GM19372 (cell line): ENCODE measurements around the gene ZNF546.
A peak's percentile ranks its signal among the peaks of the same experiment; 100 is the strongest.
"Not testable (repeated sequence)": the region's sequence is repeated elsewhere in the genome, so short reads cannot be mapped to it uniquely, and the experiment has no call there.

Experiments
- ATAC-seq: cut with Tn5 transposase; IDR thresholded peaks from one replicate; pipeline ENCODE4 v1.9.1; 2021; ENCODE audit warnings: mild to moderate bottlenecking, low read depth, moderate library complexity; ENCODE audit not compliant: unreplicated experiment

Gene ZNF546

DNA sequence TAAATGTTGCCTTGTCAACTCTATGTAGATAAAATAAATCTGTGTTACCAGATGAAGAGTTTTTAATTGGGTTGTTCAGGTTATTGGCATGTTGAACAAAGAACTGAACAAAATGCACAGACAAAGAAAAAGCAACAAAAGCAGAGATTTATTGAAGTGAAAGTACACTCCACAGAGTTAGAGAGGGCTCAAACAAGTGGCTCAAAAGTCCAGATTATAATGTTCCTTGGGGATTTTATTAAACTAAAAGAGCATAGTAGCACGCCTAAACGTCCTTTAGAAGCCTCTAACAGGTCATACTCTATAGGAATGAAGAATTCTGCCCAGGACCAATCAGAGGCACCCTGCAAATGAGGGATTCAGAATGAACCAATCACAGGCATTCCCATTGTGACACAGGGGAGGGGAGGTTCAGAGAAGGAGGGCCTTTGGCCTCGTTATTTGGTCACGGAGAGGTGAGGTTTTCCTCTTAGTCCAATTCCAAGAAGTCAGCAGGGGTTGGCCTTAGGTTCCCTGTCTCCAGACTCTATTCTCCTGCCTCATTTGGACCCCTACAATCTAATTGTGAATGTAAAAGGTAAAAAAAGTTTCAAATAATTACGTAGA lies 13.1 kb upstream of the ZNF546 start:
- no peak for ATAC-seq

DNA sequence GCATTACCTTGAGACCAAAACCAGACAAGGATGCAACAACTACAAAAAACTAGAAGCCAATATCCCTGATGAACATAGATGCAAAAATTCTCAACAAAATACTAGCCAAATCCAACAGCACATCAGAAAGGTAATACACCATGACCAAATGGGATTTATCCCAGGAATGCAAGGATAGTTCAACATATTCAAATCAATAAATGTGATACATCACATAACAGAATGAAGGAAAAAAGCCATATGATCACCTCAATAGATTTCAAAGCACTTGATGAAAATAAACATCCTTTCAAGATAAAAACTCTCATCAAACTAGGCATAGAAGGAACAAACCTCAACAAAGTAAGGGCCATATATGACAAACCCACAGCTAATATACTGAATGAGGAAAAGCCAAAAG lies 10.2 kb upstream of the ZNF546 start:
- ATAC-seq, result no peak

DNA sequence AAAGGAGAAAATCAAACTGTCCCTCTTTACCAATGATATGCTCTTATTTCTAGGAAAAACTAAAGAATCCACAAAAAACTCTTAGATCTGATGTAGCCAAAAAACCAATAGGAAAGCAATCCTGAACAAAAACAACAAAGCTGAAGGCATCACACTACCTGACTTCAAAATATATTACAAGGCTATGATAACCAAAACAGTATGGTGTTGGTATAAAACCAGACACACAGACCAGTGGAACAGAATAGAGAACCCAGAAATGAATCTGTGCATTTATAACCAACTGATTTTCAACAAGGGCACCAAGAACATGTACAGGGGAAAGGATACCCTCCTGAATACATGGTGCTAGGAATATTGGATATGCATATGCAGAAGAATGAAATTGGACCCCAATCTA lies 9.7 kb upstream of the ZNF546 start:
- ATAC-seq, result no peak

DNA sequence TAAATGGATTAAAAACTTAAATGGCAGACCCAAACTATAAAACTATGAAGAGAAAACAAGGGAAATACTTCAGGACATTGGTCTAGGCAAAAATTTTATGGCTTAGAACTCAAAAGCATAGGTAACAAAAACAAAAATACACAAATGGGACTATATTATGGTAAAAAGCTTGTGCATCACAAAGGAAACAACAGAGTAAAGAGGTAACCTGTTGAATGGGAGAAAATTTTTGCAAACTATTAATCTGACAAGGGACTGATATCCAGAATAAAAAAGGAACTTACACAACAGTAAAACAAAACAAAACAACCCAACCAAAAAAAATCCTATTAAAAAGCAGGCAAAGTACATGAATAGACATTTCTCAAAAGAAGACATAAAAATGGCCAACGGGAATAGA lies 9.3 kb upstream of the ZNF546 start:
- ATAC-seq, result no peak

DNA sequence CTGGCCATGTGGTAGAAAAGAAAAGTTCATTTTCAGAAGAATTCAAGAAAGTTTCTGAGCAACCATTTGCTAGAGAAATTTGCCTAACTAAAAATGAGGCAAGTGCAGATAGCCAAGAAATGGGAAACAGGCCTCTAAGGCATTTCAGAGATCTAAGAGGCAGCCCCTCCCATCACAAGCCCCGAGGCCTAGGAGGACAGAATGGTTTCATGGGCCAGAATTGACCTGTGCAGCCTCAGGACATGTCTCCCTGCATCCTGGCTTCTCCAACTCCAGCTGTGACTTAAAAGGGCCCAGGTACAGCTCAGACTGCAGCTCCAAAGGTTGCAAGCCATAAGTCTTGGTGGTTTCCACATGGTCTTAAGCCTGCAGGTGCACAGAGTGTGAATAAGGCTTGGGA lies 3.3 kb upstream of the ZNF546 start:
- no peak for ATAC-seq

DNA sequence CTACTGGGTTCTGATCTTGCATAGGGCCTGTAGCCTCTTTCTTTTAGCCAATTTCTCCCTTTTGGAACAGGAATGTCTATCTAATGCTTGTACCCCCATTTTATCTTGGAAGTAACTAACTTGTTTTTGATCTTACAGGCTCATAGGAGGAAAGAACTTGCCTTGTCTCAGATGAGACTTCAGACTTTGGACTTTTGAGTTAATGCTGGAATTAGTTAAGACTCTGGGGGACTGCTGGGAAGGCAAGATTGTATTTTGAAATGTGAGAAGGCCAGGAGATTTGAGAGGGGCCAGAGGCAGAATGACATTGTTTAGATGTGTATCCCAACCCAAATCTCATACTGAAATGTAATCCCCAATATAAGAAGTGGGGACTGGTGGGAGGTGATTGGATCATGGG lies 2.5 kb upstream of the ZNF546 start:
- ATAC-seq, result no peak

DNA sequence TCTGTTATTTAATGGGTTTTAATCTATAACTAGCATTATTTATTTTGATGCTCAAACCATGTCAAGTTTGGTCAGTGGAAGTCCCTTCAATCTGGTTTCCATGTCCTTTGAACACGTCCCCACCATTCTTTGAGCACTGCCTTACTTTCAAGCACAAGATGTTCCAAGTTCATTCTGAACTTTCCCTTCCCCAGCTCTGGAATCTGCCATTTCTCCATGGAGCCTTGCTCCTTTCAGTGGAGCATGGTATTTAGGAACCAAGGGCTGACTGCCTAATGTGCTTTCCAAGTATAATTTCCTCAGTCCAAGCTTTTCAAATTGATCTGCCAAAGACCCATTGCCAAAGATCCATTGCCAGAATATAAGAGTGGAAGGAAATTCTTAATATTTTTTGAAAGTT lies 1.1 kb upstream of the ZNF546 start:
- no peak for ATAC-seq

DNA sequence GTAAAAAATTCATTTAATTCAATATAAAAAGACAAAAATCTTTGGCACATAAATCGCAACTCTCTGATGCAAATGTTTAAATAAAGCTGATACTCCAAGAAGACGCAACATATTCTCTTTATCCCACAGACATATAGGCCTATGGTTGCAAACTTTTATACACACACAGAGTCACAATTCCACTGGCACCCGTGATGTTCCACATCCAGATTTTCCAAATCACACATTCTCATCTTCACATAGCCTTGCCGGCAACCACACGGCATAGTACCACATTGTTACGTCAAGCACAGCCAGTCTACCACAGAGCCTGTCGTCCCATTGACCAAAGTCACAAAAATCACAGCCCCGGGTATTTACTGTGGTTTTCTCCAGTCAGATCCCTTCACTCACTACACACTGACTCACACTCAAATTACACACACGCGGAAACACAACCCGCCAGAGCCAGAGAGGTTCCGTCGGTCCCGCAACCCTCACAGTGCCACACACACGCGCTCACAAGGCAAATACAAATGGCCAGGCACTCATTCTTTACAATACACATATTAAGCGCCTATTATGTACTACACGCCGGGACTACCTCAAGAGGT lies 546 bp upstream of the ZNF546 start:
- peak; percentile 34 for ATAC-seq

DNA sequence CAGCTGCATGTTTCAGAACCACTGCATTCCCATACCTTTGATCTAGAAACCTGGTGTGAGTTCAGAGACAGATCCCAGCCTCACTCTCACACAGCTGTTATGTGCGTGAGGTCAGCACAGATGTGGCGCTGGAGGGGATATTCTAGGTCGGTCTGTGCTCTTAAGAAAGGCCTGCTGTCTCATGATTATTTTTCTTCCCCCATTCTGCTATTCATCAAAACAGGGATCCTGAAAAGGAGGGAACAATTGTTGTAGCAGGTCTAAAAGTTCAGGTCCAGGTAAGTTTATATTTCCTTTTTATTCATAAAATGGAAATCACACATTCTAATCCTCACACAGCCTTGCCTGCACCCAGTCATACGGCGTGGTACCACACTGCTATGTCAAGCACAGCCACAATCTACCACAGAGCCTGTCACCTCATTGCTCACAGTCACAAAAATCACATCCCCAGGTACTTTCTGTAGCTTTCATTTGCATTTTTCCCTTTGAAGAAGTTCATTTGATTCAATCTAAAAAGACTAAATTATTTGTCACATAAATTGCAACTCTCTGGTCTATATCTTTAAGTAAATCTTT lies 867 bp downstream of the ZNF546 start:
- ATAC-seq, result no peak

DNA sequence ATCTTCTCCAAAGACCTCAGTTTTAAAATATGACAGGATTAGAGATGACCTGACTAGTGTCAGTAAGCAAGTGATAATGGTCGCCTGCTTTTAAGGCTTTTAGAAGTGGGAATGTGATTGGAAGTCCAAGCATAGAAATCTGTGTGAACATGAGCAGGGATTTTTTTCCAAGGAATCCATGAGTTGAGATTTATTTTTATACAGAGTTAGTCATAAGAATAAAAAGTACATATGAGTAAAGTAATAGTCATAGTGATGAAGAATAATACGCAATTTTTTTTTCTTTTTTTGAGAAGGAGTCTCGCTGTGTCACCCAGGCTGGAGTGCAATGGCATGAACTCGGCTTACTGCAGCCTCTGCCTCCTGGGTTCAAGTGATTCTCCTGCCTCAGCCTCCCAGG lies 1.6 kb downstream of the ZNF546 start:
- no peak for ATAC-seq

DNA sequence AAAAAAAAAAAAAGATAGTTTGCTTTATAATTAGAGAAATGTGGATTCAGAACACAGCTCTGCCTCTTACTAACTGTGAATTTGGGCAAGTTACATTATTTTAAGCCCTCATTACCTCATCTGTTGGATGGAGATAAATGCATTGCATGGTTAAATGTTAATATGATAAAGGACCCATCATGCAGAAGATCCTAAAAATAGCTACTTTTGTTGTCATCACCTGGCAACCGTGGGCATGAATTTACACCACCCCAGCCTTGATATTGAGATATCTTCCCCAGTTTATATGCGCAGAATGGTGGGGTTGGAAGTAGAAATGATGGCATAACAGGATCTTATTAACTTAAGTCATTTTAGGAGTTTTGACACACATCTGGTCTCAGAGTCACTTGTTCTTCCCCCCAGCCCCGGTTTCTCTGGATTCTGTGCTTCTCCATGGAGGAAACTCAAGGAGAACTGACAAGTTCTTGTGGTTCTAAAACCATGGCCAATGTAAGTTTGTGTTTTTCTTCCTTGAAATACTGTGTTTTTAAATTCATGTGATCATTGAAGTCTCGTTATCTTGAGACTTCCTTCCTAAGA lies 8.9 kb downstream of the ZNF546 start:
- no peak for ATAC-seq

DNA sequence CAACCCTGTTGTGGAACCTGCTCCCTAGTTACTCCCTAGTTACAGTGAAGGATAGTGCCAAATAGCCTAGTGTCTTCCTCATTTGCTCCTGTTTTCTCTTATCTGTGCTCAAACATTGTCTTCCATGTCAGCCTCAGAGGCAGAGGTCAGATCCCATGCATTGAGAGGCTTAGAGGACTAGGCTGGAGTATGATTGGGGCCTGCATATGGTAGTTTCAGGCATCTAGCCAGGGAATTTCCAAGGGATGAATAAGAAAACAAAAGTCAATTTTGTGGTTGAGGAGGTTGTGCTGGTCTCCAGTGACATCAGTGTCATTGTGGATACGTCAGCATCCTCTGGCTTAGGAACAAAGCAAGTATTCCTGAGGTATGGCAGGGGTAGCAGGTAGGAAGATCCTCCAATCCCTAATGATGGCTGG lies 9.4 kb downstream of the ZNF546 start:
- ATAC-seq, result no peak

DNA sequence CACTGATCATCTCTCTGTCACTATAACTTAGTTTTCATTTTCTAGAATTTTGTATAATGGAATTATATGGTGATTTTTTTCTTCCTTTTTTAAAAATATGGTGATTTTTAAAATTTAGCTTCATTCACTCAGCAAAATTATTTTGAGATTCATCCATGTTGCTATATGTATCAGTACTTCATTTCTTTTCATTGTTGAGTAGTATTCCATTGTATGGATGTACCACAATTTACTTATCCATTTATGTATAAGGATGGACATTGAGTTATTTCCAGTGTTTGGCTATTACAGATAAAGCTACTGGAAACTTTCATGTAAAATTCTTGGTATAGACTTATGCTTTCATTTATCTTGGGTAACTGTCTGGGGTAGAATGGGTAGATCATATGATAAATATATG lies 12.8 kb downstream of the ZNF546 start:
- ATAC-seq, result no peak

DNA sequence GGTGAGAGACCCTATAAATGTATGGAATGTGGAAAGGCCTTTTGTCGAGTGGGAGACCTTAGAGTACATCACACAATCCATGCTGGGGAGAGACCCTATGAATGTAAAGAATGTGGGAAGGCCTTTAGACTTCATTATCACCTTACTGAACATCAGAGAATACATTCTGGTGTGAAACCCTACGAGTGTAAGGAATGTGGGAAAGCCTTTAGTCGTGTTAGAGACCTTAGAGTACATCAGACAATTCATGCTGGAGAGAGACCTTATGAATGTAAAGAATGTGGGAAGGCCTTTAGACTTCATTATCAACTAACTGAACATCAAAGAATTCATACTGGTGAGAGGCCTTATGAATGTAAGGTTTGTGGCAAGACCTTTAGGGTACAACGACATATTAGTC lies 17.1 kb downstream of the ZNF546 start:
- ATAC-seq, result no peak

DNA sequence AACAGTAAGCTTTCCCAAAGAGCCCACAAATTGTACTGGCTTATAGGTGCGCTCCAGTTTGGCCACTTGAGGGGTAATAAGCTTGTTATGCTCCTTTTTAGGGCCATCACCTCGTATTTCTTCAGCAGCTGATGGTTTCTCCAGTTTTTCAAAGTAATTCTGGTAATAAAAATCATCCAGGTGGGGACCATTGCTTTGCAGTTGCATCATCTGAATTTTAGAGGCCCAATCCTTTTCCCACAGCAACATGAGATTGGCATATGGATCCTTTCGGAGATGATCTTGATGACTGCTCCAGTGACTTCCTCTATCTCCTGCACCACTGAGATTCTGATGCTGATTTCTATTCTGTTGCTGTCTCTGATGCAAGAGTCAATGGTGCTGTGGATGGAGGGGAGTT lies 27.1 kb downstream of the ZNF546 start:
- ATAC-seq, result no peak

DNA sequence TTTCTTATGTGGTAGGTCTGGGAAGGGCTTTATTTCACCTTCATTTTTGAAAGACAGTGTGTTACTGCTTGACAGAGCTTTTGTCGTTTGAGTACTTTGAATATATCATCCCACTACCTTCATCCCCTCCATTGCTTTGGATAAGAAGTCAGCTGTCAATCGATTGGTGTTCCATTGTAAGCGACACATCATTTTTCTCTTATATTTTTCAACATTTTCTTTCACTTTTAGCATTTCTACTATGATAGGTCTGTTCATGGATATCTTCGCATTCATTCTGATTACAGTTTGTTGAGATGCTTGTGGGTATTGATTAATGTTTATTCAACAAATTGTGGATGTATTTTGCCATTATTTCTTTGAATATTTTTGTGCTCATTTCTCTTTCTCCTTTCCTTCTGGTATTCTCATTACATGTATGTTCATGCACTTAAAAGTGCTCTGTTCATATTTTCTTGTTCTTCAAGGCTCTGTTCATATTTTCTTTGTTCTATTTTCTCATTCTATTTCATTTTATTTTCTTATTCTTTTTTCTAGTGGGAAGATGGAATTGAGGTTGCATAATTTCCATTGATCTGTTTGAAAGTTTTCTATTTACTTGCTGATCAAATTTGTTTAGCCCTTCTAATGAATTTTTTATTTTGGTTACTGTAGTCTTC lies 29.2 kb downstream of the ZNF546 start:
- no peak for ATAC-seq

DNA sequence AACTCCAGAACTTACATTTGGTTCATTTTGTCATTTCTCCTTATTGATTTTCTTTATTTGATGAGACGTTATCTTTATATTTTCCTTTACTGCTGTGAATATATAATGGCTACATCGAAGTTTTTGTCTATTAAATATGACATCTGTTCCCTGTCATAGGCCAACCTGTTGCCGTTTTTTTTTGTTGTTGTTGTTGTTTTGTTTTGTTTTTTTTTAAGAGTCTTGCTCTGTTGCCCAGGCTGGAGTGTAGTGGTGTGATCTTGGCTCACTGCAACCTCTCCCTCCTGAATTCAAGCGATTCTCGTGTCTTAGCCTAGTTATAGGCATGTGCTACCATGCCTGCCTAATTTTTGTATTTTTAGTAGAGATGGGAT lies 29.7 kb downstream of the ZNF546 start:
- no peak for ATAC-seq

DNA sequence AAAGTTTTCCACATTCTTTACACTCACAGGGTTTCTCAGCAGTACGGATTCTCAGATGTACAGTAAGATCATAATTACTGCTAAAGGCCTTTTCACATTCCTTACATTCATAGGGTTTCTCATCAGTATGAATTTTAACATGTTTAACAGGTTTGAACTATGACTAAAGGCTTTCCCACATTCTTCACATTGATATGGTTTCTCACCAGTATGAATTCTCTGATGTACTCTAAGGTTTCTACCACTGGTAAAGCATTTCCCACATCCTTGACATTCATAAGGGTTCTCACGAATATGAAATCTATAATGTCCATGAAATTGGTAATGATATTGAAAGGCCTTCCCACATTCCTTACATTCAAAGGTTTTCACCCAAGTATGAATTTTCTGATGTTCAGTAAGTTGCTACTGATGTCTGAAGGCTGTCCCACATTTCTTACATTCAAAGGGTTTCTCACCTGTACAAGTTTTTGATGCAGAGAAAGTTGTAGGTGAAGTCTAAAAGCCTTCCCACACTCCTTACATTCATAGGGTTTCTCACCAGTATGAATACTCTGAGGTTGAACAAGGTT lies 37.2 kb downstream of the ZNF546 start:
- no peak for ATAC-seq

DNA sequence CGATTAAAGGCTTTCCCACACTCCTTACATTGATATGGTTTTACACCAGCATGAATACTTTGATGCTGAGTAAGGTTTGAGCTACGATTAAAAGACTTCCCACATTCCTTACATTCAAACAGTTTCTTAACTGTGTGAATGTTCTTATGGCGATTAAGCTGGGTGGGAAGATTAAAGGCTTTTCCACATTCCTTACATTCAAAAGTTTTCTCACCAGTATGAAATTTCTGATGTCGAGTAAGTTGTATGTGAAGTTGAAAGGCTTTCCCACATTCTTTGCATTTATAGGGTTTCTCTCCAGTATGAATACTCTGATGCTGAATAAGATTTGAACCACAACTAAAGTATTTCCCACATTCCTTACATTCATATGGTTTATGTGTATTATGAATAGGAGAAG lies 39.1 kb downstream of the ZNF546 start:
- no peak for ATAC-seq

DNA sequence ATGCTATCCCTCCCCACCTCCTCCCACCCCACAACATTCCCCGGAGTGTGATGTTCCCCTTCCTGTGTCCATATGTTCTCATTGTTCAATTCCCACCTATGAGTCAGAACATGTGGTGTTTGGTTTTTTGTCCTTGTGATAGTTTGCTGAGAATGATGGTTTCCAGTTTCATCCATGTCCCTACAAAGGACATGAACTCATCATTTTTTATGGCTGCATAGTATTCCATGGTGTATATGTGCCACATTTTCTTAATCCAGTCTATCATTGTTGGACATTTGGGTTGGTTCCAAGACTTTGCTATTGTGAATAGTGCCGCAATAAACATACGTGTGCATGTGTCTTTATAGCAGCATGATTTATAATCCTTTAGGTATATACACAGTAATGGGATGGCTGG lies 41.2 kb downstream of the ZNF546 start:
- not testable (repeated sequence) for ATAC-seq

DNA sequence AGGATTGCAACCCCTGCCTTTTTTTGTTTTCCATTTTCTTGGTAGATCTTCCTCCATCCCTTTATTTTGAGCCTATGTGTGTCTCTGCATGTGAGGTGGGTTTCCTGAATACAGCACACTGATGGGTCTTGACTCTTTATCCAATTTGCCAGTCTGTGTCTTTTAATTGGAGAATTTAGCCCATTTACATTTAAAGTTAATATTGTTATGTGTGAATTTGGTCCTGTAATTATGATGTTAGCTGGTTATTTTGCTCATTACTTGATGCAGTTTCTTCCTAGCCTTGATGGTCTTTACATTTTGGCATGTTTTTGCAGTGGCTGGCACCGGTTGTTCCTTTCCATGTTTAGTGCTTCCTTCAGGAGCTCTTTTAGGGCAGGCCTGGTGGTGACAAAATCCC lies 44.9 kb downstream of the ZNF546 start:
- not testable (repeated sequence) for ATAC-seq
